Common myeloid progenitor, CD34-positive (primary cell): Measurements from ENCODE around the gene TENT4B.

Experiments used
- CTCF ChIA-PET: fragments of 350-600 bp; sonication (Branson Sonifier 250); formaldehyde crosslinking; loops from one replicate; lab custom pipeline; 2021; ENCODE audit warnings: antibody characterized with exemption; lab: Charles Lee
- POLR2A ChIA-PET: fragments of 350-600 bp; sonication (Branson Sonifier 250); formaldehyde crosslinking; loops from one replicate; lab custom pipeline; 2021; ENCODE audit warnings: antibody characterized with exemption; lab: Charles Lee
- DNase-seq, 3 donors: peaks; one replicate each; pipeline versions ENCODE4 v3.0.0 to v3.0.0-alpha.2; 2013
- H3K27ac ChIP-seq, 2 experiments: 1 replicate in 1 of 2; 2 replicates in 1 of 2; pipeline ENCODE4 v1.7.0; 2013; ENCODE audit warnings: inconsistent platforms in 2 of 2, low read length in 2 of 2, mild to moderate bottlenecking in 2 of 2, low read depth in 1 of 2, moderate library complexity in 1 of 2; ENCODE audit not compliant: severe bottlenecking in 2 of 2, insufficient read depth in 1 of 2, poor library complexity in 1 of 2
- H3K27me3 ChIP-seq, 5 experiments: replicated peaks in 2 of 5; 1 replicate in 3 of 5; 2 replicates in 2 of 5; pipeline versions ENCODE4 v1.6.1 to v1.7.0; 2013; ENCODE audit warnings: low read length in 4 of 5, mild to moderate bottlenecking in 2 of 5, moderate library complexity in 2 of 5, inconsistent platforms in 1 of 5; ENCODE audit not compliant: insufficient read depth in 5 of 5, control insufficient read depth in 4 of 5
- H3K36me3 ChIP-seq, 4 experiments: 1 replicate in 2 of 4; 2 replicates in 2 of 4; pipeline versions ENCODE4 v1.6.1 to v1.7.0; 2013; ENCODE audit warnings: low read length in 3 of 4, control low read depth in 1 of 4, mild to moderate bottlenecking in 1 of 4; ENCODE audit not compliant: control insufficient read depth in 4 of 4, insufficient read depth in 4 of 4
- H3K4me1 ChIP-seq, 4 experiments: 1 replicate in 3 of 4; 2 replicates in 1 of 4; pipeline versions ENCODE4 v1.6.1 to v1.7.1; 2013; ENCODE audit warnings: low read length in 3 of 4, mild to moderate bottlenecking in 3 of 4, control low read depth in 1 of 4, inconsistent platforms in 1 of 4, moderate library complexity in 1 of 4; ENCODE audit not compliant: control insufficient read depth in 4 of 4, insufficient read depth in 4 of 4; ENCODE audit errors: control extremely low read depth in 1 of 4
- H3K4me3 ChIP-seq, 7 experiments: 1 replicate in 4 of 7; 2 replicates in 3 of 7; pipeline versions ENCODE4 v1.5.1 to v1.7.0; 2013; ENCODE audit warnings: mild to moderate bottlenecking in 7 of 7, low read length in 6 of 7, moderate library complexity in 6 of 7, inconsistent platforms in 2 of 7, low read depth in 2 of 7, control low read depth in 1 of 7; ENCODE audit not compliant: insufficient read depth in 4 of 7, control insufficient read depth in 1 of 7; ENCODE audit errors: extremely low read depth in 1 of 7
- H3K9me3 ChIP-seq, 5 experiments: 1 replicate in 4 of 5; 2 replicates in 1 of 5; pipeline versions ENCODE4 v1.6.1 to v1.7.1; 2013; ENCODE audit warnings: low read length in 4 of 5, mild to moderate bottlenecking in 2 of 5, inconsistent platforms in 1 of 5, low read depth in 1 of 5, moderate library complexity in 1 of 5; ENCODE audit not compliant: control insufficient read depth in 4 of 5, insufficient read depth in 2 of 5; ENCODE audit errors: control extremely low read depth in 1 of 5
- WGBS: methylation state at CpG from one replicate; pipeline ENCODE4 v1.1.5; 2013; ENCODE audit not compliant: insufficient coverage; 5-methylcytosine and 5-hydroxymethylcytosine counted together

TENT4B gene

DNA sequence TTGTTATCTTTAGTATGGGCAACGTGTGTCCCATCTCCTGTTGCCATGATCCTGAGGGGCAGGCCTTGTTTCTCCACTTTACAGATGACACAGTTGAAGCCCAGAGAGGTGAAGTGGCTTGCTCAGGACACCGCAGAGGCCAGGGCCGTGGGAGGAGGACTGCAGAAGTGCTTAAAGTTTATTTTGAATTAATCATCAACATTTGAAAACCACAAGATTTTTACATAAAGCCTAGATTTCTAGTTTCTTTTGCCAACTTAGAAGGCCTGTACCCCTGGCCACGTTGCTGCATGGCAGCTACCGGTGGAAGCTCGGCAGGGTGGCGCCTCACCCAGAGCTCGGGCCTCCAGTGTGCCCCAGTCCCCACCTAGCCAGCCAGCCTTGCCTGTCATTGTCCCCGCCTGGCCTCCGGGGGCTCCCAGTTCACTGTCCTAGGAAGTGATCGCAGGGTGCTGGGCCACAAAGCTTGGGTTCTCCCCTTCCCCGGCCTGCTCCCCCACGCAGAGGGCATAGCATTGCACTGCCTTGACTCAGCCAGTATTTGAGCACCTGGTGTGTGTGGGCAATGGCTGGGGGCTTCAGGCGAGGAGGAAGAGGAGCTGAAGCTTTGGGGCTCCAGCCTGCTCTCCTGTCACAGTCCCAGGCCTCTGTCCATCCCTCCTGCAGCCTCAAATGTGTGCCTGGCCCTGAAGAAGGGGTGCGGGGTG, 98.4 kb downstream of the TENT4B start:
- Histone ChIP-seq H3K27ac (no peak overlapping the region), H3K27me3 (no peaks in the 10 kb centered on the region), H3K36me3 (peaks cover 0 to 7% (median 0%) of the 10 kb centered on the region in 4 experiments), H3K9me3 (no peaks in the 10 kb centered on the region), H3K4me1 (peaks cover 0 to 47% (median 9%) of the 10 kb centered on the region in 4 experiments), H3K4me3 (no peak overlapping the region)
- POLR2A ChIA-PET: no interaction called here
- WGBS: 96% methylated on average over 13 of the region's 15 CpGs
- DNase-seq: no peak
- CTCF ChIA-PET: interaction anchor here (0.6 to 1.8 kb wide), 11 partner anchors 9 to 728 kb away, joined by 3 to 6 read pairs (median 3); no protein-coding TSS in a partner anchor

DNA sequence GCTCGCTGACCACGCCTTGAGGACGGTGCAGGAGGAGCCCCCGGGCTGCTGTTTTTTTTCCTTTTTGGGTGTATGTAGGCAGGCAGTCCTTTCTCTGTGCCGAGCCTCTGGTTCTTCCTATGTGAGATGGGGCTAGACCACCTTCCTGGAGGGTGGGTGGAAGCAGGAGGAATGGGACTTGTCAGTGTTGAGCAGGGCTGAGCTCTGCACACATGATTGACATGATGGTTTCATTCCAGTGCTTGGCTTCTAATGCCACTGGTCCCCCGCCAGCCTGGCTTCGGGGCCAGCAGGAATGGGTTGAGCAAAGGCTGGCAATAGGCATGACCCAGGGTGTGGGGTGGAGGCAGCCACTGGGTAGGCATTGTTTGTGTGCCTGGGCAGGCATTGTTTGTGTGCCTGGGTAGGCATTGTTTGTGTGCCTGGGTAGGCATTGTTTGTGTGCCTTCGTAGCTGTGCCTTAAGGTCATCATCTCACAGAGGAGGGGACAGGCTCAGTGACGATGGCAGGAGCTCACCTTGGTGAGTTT, 99.0 kb downstream of the TENT4B start:
- Histone ChIP-seq H3K27ac (no peak overlapping the region), H3K4me3 (no peak overlapping the region), H3K27me3 (no peaks in the 10 kb centered on the region), H3K36me3 (peaks cover 0 to 7% (median 0%) of the 10 kb centered on the region in 4 experiments), H3K9me3 (no peaks in the 10 kb centered on the region), H3K4me1 (peaks cover 0 to 41% (median 3%) of the 10 kb centered on the region in 4 experiments)
- no peak for DNase-seq
- ChIA-PET CTCF (interaction anchor here (0.8 to 1.8 kb wide), 6 partner anchors 12 to 45 kb away, joined by 3 to 5 read pairs (median 3); no protein-coding TSS in a partner anchor), POLR2A (no interaction called here)
- 100% methylated on average over 9 of the region's 9 CpGs for WGBS

GRCh38 chr16:50252874-50253513, 99.9 kb downstream of the TENT4B start:
- H3K27ac ChIP-seq: no peak overlapping the region
- H3K9me3 ChIP-seq: no peaks in the 10 kb centered on the region
- CTCF ChIA-PET: interaction anchor here (0.8 to 1.8 kb wide), 4 partner anchors 13 to 38 kb away, joined by 3 to 5 read pairs (median 3); no protein-coding TSS in a partner anchor
- H3K27me3 ChIP-seq: no peaks in the 10 kb centered on the region
- no peak overlapping the region for H3K4me3 ChIP-seq
- POLR2A ChIA-PET: no interaction called here
- DNase-seq: no peak
- H3K4me1 ChIP-seq: peaks cover 0 to 33% (median 2%) of the 10 kb centered on the region in 4 experiments
- peaks cover 0 to 7% (median 0%) of the 10 kb centered on the region in 4 experiments for H3K36me3 ChIP-seq
- WGBS: 98% methylated on average over 9 of the region's 12 CpGs

GRCh38 chr16:50253514-50253910, 100.4 kb downstream of the TENT4B start:
- Histone ChIP-seq H3K4me1 (peaks cover 0 to 28% (median 0%) of the 10 kb centered on the region in 4 experiments), H3K27me3 (no peaks in the 10 kb centered on the region), H3K27ac (peak overlapping the region in 1 of 2 experiments; percentile 29), H3K9me3 (no peaks in the 10 kb centered on the region), H3K36me3 (peaks cover 0 to 7% (median 0%) of the 10 kb centered on the region in 4 experiments), H3K4me3 (no peak overlapping the region)
- ChIA-PET CTCF (interaction anchor here (1.8 kb wide), 1 partner anchor 20 kb away, joined by 3 read pairs; no protein-coding TSS in a partner anchor), POLR2A (no interaction called here)
- WGBS: 100% methylated on average over 4 of the region's 8 CpGs
- DNase-seq: no peak

- no peak for DNase-seq
- 94% methylated on average over 3 of the region's 7 CpGs for WGBS
- Histone ChIP-seq H3K27me3 (no peaks in the 10 kb centered on the region), H3K27ac (peak overlapping the region in 1 of 2 experiments; percentile 29), H3K9me3 (no peaks in the 10 kb centered on the region), H3K36me3 (peaks cover 0 to 3% (median 0%) of the 10 kb centered on the region in 4 experiments), H3K4me3 (no peak overlapping the region), H3K4me1 (peaks cover 0 to 26% (median under 1%) of the 10 kb centered on the region in 4 experiments)
- ChIA-PET POLR2A (interaction anchor here (1.2 kb wide), 1 partner anchor 20 kb away, joined by 4 read pairs; no protein-coding TSS in a partner anchor), CTCF (interaction anchor here (1.0 to 1.1 kb wide), 3 partner anchors 15 to 24 kb away, joined by 3 to 4 read pairs (median 3); no protein-coding TSS in a partner anchor)
These were observed 101.0 kb downstream of the TENT4B start for GRCh38 chr16:50254072-50254471.

DNA sequence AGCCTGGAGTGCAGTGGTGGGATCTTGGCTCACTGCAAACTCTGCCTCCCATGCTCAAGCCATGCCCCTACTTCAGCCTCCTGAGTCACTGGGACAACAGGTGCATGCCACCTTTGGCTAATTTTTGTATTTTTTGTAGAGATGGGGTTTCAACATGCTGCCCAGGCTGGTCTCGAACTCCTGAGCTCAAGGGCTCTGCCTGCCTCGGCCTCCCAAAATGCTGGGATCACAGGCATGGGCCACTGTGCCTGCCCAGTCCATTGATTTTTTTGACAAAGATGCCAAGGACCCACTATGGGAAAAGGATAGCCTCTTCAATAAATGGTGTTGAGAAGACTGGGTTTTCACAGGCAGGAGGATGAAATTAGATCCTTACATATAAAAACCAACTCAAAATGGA, 102.4 kb downstream of the TENT4B start:
- Histone ChIP-seq H3K27me3 (no peaks in the 10 kb centered on the region), H3K9me3 (no peaks in the 10 kb centered on the region), H3K4me1 (peaks cover 0 to 37% (median 10%) of the 10 kb centered on the region in 4 experiments), H3K36me3 (no peaks in the 10 kb centered on the region), H3K27ac (no peak overlapping the region), H3K4me3 (no peak overlapping the region)
- DNase-seq: no peak
- ChIA-PET POLR2A (interaction anchor here (0.7 to 1.2 kb wide), 2 partner anchors 18 to 1706 kb away, joined by 3 to 4 read pairs; no protein-coding TSS in a partner anchor), CTCF (interaction anchor here (1.1 kb wide), 1 partner anchor 16 kb away, joined by 3 read pairs; no protein-coding TSS in a partner anchor)
- 100% methylated on average over 2 of the region's 2 CpGs for WGBS
